IPS-18a (cell line): Measurements from ENCODE around the gene ANKRD23.

Source experiments
- H3K27ac ChIP-seq: one replicate; pipeline ENCODE4 v1.5.1; 2013; ENCODE audit warnings: low read length
- H3K27me3 ChIP-seq: one replicate; pipeline ENCODE4 v1.6.1; 2013; ENCODE audit warnings: mild to moderate bottlenecking, low read length; ENCODE audit not compliant: control insufficient read depth, insufficient read depth
- H3K36me3 ChIP-seq: one replicate; pipeline ENCODE4 v1.6.1; 2013; ENCODE audit warnings: low read depth, low read length; ENCODE audit not compliant: control insufficient read depth
- H3K4me1 ChIP-seq: one replicate; pipeline ENCODE4 v1.6.1; 2013; ENCODE audit warnings: low read depth, low read length; ENCODE audit not compliant: control insufficient read depth
- H3K4me3 ChIP-seq: one replicate; pipeline ENCODE4 v1.5.1; 2013; ENCODE audit warnings: low read length
- H3K9ac ChIP-seq: one replicate; pipeline ENCODE4 v1.6.1; 2013; ENCODE audit warnings: mild to moderate bottlenecking, low read length, moderate library complexity
- H3K9me3 ChIP-seq: one replicate; pipeline ENCODE4 v1.6.1; 2013; ENCODE audit warnings: low read depth, low read length; ENCODE audit not compliant: control insufficient read depth

Gene ANKRD23

DNA sequence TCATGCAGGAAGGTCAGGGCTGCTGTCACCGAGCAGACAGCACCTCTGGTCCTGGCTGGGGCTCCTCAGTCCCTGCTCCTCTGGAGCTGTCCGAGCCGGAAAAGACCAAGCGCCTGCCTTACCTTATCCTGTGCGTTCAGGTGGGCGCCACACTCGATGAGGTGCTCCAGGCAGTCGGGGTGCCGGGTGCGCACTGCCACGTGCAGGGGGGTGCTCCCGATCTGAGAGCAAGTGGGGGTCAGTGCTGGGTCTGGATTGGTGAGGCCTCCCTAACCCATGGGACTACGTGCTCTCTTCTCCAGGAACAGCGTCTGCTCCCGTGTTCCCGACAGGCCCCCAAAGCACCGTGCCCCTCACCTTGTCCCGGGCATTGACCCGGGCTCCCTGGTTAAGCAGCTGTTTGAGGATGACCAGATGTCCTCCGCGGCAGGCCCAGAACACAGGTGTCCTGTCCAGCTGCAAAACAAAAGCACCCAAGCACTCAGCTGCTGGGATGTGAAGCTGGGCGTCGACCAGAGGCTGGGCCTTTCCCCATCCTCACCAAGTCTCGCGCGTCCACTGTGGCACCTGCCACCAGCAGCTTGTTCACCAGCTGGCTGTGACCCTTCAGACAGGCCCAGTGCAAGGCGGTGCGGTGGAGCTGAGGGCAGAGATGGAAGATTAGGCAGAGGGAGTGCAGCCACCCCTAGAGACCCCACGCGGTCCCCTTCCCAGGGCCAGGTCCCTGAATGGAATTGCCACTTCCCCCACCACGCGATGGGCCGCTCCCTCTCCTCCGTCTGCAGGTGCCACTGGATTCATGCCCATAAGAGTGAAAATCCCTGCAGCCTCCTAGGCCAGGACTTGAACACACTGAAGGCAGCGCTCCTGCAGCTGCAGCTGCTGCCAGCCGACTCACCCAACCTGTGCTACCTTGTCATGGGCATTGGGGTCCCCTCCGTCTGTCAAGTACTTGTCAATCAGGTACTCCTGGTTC, 3.7 kb downstream of the ANKRD23 start:
- Histone ChIP-seq H3K4me3 (no peak overlapping the region), H3K27ac (no peak overlapping the region), H3K4me1 (no peaks in the 10 kb centered on the region), H3K27me3 (no peaks in the 10 kb centered on the region), H3K9me3 (no peaks in the 10 kb centered on the region), H3K36me3 (no peaks in the 10 kb centered on the region), H3K9ac (no peak overlapping the region)

DNA sequence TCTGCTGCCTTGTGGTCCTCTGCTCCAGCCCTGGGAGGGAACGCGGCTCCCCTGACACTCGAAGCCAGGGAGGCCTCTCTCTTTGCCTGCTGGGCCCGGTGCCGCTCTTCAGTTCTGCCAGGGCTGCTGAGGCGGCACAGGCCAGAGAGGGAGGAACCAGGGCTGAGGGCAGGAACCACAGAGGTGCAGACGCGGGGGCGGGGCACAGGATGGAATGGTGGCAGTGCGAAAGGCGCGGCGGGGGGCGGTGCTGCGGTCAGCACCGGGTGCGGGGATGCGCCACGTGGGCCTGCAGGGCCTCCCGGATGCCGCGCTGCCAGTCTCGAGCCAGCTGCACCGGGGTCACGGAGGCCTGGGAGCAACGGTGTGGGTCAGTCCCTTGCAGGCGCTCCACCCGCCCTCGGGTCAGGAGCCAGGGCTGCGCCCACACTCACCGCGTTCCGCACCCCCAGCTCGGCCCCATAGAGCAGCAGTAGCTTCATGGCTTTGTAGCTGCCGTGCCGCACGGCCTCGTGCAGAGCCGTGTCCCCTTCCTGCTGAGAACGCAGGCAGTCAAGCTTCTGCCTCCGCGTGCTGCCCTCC, 4.4 kb downstream of the ANKRD23 start:
- Histone ChIP-seq H3K4me3 (no peak overlapping the region), H3K27ac (no peak overlapping the region)

DNA sequence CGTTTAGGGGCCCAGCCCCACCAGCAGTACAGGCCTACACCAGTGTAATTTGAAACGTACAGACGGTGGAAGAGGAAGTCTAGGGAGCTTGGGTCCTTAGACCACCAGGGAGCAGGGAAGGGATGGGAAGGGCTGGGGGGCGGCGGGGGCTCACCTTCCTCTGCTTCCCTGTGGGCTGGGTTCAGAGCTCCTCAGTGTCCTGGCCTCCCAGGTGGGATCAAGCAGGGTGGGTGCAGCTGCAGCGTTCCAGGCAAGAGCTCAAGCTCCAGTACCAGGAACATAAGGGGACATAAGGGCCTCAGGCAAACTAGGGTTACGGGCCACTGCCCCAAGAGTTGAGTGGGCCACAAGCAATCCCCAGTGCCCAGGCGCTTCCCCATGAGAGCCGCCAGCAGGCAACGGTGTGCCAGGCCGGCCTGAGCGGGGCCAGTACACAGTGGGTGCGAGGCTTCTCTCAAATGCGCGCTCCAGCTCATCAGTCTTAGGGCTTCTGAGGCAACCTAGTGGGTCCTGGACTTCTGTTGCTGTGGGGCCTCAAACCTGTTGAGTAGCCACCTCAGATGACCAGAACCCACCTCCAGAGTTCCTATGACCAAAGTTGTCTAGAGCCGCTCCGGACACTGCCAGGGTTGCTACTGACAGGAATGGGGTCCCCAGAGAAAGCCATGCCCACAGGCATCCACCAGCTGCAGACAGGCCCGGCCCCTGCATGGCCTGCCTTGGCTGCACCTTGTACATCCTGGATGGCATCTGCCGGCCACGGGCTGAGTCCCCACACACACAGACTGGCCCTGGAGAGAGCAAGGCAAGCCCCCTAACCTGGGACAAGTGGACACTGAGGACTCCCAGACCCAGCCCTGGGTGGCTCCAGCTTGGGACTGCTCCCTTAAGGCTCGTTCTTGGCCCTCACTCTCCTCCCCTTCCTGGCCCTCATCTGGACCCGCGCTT, 5.2 kb downstream of the ANKRD23 start:
- H3K4me3 ChIP-seq, result no peak overlapping the region
- peaks cover 6% of the 10 kb centered on the region for H3K36me3 ChIP-seq
- H3K9me3 ChIP-seq, result no peaks in the 10 kb centered on the region
- no peak overlapping the region for H3K27ac ChIP-seq
- H3K9ac ChIP-seq, result no peak overlapping the region
- H3K27me3 ChIP-seq, result no peaks in the 10 kb centered on the region
- H3K4me1 ChIP-seq, result peaks cover under 1% of the 10 kb centered on the region

More for the DNA sequence above, 4.4 kb downstream of the ANKRD23 start:
- H3K9ac ChIP-seq, result no peak overlapping the region
- no peaks in the 10 kb centered on the region for H3K4me1 ChIP-seq
- peaks cover 5% of the 10 kb centered on the region for H3K36me3 ChIP-seq
- H3K27me3 ChIP-seq, result no peaks in the 10 kb centered on the region
- H3K9me3 ChIP-seq, result no peaks in the 10 kb centered on the region

DNA sequence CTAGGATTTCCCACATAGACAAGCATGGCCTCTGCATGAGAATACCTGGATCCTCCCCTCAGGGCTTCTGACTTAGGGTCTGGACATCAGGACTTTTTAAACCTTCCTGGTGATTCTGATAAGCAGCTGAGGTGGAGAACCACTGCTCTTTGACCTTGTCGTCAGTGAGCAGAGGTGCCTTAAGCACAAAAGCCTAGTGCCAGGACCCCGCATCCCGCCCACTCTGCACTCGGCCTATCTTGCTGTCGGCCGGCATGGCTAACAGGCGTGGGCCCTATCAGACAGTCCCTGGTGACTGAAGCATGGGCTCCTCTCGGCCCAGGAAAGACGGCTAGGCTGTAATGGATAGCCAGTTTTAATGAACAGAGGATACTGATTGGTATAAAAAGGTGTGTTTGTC, 6.2 kb downstream of the ANKRD23 start:
- Histone ChIP-seq H3K9ac (no peak overlapping the region), H3K27ac (no peak overlapping the region), H3K4me3 (no peak overlapping the region), H3K36me3 (peaks cover 6% of the 10 kb centered on the region), H3K9me3 (no peaks in the 10 kb centered on the region), H3K27me3 (no peaks in the 10 kb centered on the region), H3K4me1 (peaks cover 9% of the 10 kb centered on the region)

DNA sequence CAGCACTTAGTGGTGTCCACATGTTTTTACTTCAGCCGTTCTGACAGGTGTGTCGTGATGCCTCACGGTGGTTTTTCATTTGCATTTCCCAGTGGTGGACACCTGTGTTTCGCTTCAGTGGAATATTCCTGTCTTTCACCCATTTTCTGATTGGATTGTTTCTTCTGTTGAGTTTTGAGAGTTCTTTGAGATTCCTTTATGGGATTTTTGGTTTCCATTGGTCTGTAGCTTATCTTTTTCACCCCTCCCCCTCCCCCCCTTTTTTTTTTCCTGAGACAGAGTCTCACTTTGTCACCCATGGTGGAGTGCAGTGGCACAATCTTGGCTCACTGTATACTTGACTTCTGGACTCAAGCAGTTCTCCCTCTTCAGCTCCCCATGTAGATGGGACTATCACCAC, 8.0 kb downstream of the ANKRD23 start:
- H3K36me3 ChIP-seq, result peaks cover 13% of the 10 kb centered on the region
- H3K27me3 ChIP-seq, result no peaks in the 10 kb centered on the region
- H3K27ac ChIP-seq, result no peak overlapping the region
- H3K4me1 ChIP-seq, result peaks cover 17% of the 10 kb centered on the region
- H3K9me3 ChIP-seq, result no peaks in the 10 kb centered on the region
- no peak overlapping the region for H3K4me3 ChIP-seq
- H3K9ac ChIP-seq, result no peak overlapping the region

DNA sequence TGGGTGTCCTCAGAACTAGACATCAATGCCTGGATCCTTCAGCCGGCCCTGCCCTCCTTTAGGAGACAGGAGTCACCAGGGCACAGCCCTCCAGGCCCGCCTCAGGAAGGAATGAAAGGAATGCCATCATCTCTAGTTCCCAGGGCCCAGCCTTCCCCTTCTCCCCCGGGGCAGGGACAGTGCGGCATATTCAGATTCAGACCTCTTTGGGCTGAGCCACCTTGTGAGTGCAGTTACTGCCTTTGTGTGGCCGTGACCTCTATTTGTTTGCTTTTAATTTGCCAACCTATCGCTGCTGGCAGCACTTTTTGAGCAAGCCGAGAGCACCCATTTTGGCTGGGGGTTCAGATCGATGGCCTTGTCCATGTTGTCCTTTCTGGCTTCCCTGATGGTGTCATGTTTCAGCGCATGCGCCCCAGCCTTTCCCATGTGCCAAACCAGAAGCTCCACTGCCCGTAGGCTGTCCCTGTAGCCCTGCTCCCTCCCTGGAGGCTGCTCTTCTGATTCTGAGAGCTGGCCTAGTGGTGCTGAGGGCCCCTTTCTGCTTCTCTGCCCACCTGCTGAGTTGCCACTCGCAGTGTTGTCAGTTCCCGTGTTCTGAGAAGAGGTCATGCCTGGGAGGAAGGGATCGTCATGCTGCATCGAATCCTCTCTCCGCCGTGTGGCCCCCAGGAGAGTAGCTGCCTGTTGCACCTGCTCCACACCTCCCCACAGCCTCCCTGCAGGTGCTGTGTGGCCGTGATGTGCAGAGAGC, 10.9 kb downstream of the ANKRD23 start:
- Histone ChIP-seq H3K27me3 (no peaks in the 10 kb centered on the region), H3K4me1 (peaks cover 17% of the 10 kb centered on the region), H3K4me3 (peak overlapping the region; percentile 63), H3K9me3 (no peaks in the 10 kb centered on the region), H3K36me3 (peaks cover 38% of the 10 kb centered on the region), H3K27ac (no peak overlapping the region), H3K9ac (peak overlapping the region; percentile 48)

DNA sequence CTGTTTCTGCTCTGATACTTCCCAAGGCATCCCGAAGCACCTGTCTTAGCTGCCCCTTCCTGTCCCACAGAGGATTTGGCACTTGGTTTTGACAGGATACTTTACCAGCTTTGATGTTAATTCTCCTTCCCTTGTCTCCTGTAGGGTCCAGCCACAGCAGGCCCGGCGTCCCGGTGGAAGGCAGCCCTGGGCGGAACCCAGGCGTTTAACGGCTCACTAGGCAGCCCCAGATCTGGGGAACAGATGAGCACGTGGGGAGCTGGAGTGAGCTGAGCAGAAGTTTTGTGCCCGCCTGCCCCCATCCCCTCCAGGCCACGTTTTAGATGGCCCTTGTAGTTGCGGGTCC, 11.4 kb downstream of the ANKRD23 start:
- Histone ChIP-seq H3K4me3 (peak overlapping the region; percentile 63), H3K27me3 (no peaks in the 10 kb centered on the region), H3K27ac (no peak overlapping the region), H3K9ac (peak overlapping the region; percentile 48), H3K36me3 (peaks cover 44% of the 10 kb centered on the region), H3K4me1 (peaks cover 17% of the 10 kb centered on the region), H3K9me3 (no peaks in the 10 kb centered on the region)

DNA sequence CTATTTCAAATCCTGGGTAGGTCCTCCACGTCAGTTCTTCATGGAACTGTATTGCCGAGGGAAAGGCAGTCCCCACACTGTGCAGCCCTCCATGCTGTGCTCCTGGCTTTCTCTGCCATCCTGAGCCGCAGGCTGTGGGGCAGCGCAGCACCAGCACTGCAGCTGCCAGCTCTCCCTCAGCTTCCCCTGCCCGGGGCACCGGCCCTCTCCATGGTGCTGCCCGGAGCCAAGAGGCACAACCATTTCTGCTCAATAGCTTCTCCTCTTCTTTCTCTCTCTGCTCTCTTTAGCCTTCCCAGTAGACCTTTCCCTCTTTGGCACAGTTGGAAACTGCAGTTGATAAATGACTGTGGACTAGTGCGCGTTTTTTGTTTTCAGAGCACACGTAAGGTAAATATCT, 12.1 kb downstream of the ANKRD23 start:
- Histone ChIP-seq H3K4me3 (no peak overlapping the region), H3K27me3 (no peaks in the 10 kb centered on the region), H3K4me1 (peaks cover 17% of the 10 kb centered on the region), H3K9ac (no peak overlapping the region), H3K27ac (no peak overlapping the region), H3K9me3 (no peaks in the 10 kb centered on the region), H3K36me3 (peaks cover 47% of the 10 kb centered on the region)

DNA sequence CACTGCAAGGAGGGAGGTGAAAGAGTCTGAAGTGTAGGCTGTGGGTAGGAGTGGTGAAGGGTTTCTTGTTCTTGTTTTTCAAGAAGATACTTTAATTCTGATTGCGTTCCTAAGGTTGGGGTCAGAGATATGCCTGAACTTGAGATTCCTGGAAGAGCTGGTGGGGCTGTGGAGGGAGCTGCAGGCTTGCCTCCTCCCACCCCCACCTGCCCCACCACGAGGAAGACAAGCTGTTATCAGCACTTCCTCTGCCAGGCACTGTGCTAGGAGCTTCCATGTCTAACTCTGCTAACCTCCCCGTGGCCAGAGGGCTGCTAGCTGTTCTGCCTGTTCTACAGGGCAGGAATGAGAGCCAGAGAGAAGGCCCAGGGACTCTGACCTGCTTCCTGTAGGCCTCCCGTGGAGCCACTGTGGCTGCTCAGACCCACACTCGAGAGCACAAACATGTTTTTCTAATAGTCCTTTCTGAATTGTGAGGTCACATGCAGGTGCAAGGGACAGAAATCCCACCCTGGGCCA, 13.7 kb downstream of the ANKRD23 start:
- no peak overlapping the region for H3K4me3 ChIP-seq
- H3K36me3 ChIP-seq, result peaks cover 50% of the 10 kb centered on the region
- no peak overlapping the region for H3K9ac ChIP-seq
- H3K4me1 ChIP-seq, result peaks cover 17% of the 10 kb centered on the region
- H3K9me3 ChIP-seq, result no peaks in the 10 kb centered on the region
- no peak overlapping the region for H3K27ac ChIP-seq
- H3K27me3 ChIP-seq, result no peaks in the 10 kb centered on the region

DNA sequence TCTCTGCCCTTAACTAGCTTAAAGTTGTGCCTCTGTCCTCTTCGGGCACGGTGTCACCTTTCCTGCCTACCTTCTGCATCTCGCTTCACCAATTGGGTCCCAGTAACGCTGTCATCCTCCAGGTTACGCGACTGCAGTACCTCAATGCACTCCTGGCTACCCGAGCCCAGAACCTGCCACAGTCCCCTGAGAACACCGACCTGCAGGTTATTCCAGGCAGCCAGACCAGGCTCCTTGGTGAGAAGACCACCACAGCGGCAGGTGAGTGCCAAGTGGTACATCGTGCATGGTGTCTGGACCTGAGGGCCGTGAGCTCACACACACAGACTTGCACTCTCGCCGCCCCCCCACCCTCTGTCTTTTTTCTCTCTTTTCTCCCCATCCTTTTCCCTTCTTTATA, 14.9 kb downstream of the ANKRD23 start:
- no peak overlapping the region for H3K27ac ChIP-seq
- no peak overlapping the region for H3K9ac ChIP-seq
- H3K27me3 ChIP-seq, result no peaks in the 10 kb centered on the region
- no peak overlapping the region for H3K4me3 ChIP-seq
- H3K36me3 ChIP-seq, result peaks cover 44% of the 10 kb centered on the region
- H3K4me1 ChIP-seq, result peaks cover 17% of the 10 kb centered on the region
- H3K9me3 ChIP-seq, result no peaks in the 10 kb centered on the region
